SU-DHL-6 (cell line): Measurements from ENCODE around the gene PPHLN1.

Source experiments
- H2AFZ ChIP-seq: fragments of 200-600 bp; sonication (generic); 2 replicates; pipeline ENCODE4 v1.6.1; 2014; ENCODE audit warnings: low read depth, mild to moderate bottlenecking, moderate library complexity, mixed read lengths, antibody characterized with exemption, low read length; ENCODE audit not compliant: severe bottlenecking
- H3F3A ChIP-seq: fragments of 200-600 bp; shearing (Covaris generic); 2 replicates; pipeline ENCODE4 v1.6.0; 2016; ENCODE audit warnings: antibody characterized with exemption, mild to moderate bottlenecking; ENCODE audit not compliant: insufficient read depth
- H3K27ac ChIP-seq: fragments of 200-600 bp; sonication (generic); 2 replicates; pipeline ENCODE4 v1.5.1; 2016; ENCODE audit warnings: low read depth, mild to moderate bottlenecking, low read length, moderate library complexity, mixed read lengths
- H3K27me3 ChIP-seq: fragments of 200-600 bp; sonication (generic), shearing (Covaris generic); 2 replicates; pipeline ENCODE4 v1.6.0; 2014; ENCODE audit warnings: mild to moderate bottlenecking, low read length
- H3K36me3 ChIP-seq: fragments of 200-600 bp; sonication (generic); 2 replicates; pipeline ENCODE4 v1.6.1; 2014; ENCODE audit warnings: mild to moderate bottlenecking, low read length, mixed read lengths
- H3K4me2 ChIP-seq: fragments of 300-600, 200-600 bp; shearing (Covaris generic), sonication (generic); 2 replicates; pipeline ENCODE4 v1.6.0; 2014; ENCODE audit warnings: low read length, low read depth, mild to moderate bottlenecking; ENCODE audit not compliant: poor library complexity, severe bottlenecking
- H3K4me3 ChIP-seq: fragments of 200-600 bp; sonication (generic); 2 replicates; pipeline ENCODE4 v1.5.1; 2014; ENCODE audit warnings: antibody characterized with exemption, low read length, mild to moderate bottlenecking, mixed read lengths; ENCODE audit not compliant: insufficient read depth, poor library complexity, severe bottlenecking
- H3K79me2 ChIP-seq: fragments of 200-600 bp; sonication (generic); 2 replicates; pipeline ENCODE4 v1.6.1; 2014; ENCODE audit warnings: mild to moderate bottlenecking, low read length, moderate library complexity; ENCODE audit not compliant: insufficient read depth
- H3K9ac ChIP-seq: fragments of 200-600 bp; sonication (generic); 2 replicates; pipeline ENCODE4 v1.7.0; 2014; ENCODE audit warnings: mild to moderate bottlenecking, low read length
- H3K9me2 ChIP-seq: fragments of 200-600 bp; sonication (generic); replicated peaks from 2 replicates; pipeline ENCODE4 v1.6.1; 2014; ENCODE audit warnings: low read length; ENCODE audit not compliant: insufficient read depth
- H3K9me3 ChIP-seq: fragments of 200-600 bp; sonication (generic); 2 replicates; pipeline ENCODE4 v1.6.1; 2014; ENCODE audit warnings: low read length, mixed read lengths; ENCODE audit not compliant: insufficient read depth
- H4K20me1 ChIP-seq: fragments of 200-600 bp; sonication (generic); 2 replicates; pipeline ENCODE4 v1.6.1; 2014; ENCODE audit warnings: low read depth, mild to moderate bottlenecking, antibody characterized with exemption, low read length, moderate library complexity, mixed read lengths
- EZH2phosphoT487 ChIP-seq: fragments of 200-600 bp; sonication (generic), shearing (Covaris generic); conservative IDR thresholded peaks from 2 replicates; pipeline ENCODE4 v1.6.1; 2018; ENCODE audit warnings: mild to moderate bottlenecking, antibody characterized with exemption, low read length, moderate library complexity, mixed read lengths
- TF ChIP-seq, protein P1 (sequence below): fragments of 200-600 bp; sonication (generic); IDR thresholded peaks from one replicate; pipeline ENCODE4 v1.5.1; 2017; ENCODE audit warnings: antibody characterized with exemption, mild to moderate bottlenecking, low read length, moderate library complexity; ENCODE audit not compliant: insufficient read depth, poor library complexity, severe bottlenecking

Gene PPHLN1

DNA sequence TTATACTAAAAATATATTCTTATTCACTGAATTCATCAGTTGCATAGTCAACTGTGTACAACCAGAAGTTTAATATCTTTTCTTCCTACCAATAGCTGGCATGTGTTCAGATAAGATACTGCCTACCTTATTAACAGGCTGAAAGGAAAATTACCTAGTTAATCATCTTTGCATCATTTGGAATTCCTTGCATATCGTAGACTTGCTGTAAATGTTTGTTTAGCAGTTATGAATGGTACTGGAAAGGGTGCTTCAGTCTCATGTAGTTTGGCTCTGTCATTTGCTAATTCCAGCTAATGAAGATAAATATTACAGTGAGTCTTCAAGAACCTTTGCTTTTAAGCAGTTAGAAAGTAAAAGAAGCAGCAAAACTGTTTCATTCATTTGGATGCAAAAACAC is 84.4 kb downstream of the PPHLN1 start:
- Histone ChIP-seq H4K20me1 (no peaks in the 10 kb centered on the region), H2AFZ (no peak overlapping the region), H3K9me3 (no peaks in the 10 kb centered on the region), H3K4me2 (no peak overlapping the region), H3F3A (no peaks in the 10 kb centered on the region; the same call in 1 of the 2 replicates), H3K27ac (no peak overlapping the region), H3K9ac (no peak overlapping the region), H3K4me3 (no peak overlapping the region), H3K9me2 (no peaks in the 10 kb centered on the region), H3K79me2 (0 out of 2 replicates have a peak, but pooled peaks cover 4% of the 10 kb centered on the region), H3K27me3 (no peaks in the 10 kb centered on the region), H3K36me3 (peaks cover 9% of the 10 kb centered on the region)
- TF ChIP-seq EZH2phosphoT487, result no peak
- TF ChIP-seq, protein P1, sequence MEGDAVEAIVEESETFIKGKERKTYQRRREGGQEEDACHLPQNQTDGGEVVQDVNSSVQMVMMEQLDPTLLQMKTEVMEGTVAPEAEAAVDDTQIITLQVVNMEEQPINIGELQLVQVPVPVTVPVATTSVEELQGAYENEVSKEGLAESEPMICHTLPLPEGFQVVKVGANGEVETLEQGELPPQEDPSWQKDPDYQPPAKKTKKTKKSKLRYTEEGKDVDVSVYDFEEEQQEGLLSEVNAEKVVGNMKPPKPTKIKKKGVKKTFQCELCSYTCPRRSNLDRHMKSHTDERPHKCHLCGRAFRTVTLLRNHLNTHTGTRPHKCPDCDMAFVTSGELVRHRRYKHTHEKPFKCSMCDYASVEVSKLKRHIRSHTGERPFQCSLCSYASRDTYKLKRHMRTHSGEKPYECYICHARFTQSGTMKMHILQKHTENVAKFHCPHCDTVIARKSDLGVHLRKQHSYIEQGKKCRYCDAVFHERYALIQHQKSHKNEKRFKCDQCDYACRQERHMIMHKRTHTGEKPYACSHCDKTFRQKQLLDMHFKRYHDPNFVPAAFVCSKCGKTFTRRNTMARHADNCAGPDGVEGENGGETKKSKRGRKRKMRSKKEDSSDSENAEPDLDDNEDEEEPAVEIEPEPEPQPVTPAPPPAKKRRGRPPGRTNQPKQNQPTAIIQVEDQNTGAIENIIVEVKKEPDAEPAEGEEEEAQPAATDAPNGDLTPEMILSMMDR, result no peak

DNA sequence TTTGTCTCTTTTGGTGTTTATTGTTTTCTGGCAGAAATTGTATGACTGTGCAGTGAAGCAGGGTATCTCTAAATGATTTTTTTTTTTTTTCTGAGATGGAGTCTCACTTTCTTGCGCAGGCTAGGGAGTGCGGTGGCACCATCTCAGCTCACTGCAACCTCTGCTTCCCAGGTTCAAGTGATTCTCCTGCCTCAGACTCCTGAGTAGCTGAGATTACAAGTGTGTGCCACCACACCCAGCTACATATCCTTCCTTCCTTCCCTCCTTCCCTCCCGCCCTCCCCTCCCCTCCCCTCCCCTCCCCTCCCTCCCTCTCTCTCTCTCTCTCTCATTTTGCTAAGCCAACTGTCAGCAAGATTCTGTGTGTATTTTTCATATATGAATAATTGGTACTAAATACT is 94.4 kb downstream of the PPHLN1 start:
- Histone ChIP-seq H3F3A (no peaks in the 10 kb centered on the region), H3K27ac (no peak overlapping the region), H3K36me3 (peaks cover 3% of the 10 kb centered on the region), H3K9ac (no peak overlapping the region), H3K9me2 (no peaks in the 10 kb centered on the region), H3K4me3 (no peak overlapping the region), H3K9me3 (no peaks in the 10 kb centered on the region), H3K27me3 (no peaks in the 10 kb centered on the region), H4K20me1 (no peaks in the 10 kb centered on the region), H2AFZ (no peak overlapping the region), H3K79me2 (no peaks in the 10 kb centered on the region), H3K4me2 (no peak overlapping the region)
- TF ChIP-seq EZH2phosphoT487, result no peak

DNA sequence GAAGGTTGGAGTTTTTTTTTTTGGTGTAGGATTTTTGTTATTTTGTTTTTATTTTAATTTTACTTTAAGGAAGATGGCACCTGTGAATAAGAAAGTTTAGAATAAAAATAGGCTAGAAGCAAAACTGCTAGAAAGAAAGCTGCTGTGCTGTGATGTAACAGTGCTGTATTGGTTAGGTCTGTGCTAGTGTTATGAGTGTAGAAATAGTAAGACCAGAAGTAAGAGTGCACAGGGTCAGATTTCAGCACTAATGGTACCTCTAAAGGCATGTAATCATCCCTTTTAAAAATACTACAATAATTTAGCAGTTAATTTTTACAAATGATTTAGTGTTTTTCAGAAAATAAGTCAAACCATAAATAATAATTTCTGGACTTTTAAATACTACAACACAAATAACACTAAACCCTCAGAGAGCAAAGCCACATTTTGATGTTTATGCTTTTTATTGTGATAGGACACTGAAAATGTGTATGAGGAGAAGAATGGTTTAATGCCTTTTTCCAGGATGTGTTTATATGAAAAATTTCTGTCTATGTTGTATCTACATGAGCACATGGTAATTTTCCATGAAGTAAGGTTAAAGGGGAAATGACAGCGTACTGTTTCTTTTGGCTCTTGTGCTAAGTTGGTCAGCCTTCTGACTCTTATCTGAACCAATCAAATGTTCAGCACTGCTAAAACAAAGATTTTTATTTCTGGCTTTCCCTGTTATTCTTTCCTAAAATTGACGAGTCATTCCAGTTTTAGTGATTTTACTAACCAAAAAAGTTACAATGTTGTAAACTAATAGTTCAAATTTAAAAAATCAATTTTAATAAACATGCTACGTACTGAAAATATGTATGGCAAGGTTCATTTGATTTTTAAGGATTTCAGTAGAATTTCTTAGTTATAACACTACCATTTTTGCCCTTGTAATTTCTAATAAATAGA is 96.1 kb downstream of the PPHLN1 start:
- no peak overlapping the region for H3K4me3 ChIP-seq
- H3K27me3 ChIP-seq, result no peaks in the 10 kb centered on the region
- TF ChIP-seq, protein P1, result no peak
- TF ChIP-seq EZH2phosphoT487, result no peak
- no peaks in the 10 kb centered on the region for H3F3A ChIP-seq
- no peaks in the 10 kb centered on the region for H4K20me1 ChIP-seq
- no peak overlapping the region for H3K9ac ChIP-seq
- H3K4me2 ChIP-seq, result no peak overlapping the region
- no peak overlapping the region for H2AFZ ChIP-seq
- H3K9me3 ChIP-seq, result no peaks in the 10 kb centered on the region
- no peaks in the 10 kb centered on the region for H3K79me2 ChIP-seq
- H3K27ac ChIP-seq, result no peak overlapping the region
- peaks cover 3% of the 10 kb centered on the region for H3K36me3 ChIP-seq
- H3K9me2 ChIP-seq, result no peaks in the 10 kb centered on the region

DNA sequence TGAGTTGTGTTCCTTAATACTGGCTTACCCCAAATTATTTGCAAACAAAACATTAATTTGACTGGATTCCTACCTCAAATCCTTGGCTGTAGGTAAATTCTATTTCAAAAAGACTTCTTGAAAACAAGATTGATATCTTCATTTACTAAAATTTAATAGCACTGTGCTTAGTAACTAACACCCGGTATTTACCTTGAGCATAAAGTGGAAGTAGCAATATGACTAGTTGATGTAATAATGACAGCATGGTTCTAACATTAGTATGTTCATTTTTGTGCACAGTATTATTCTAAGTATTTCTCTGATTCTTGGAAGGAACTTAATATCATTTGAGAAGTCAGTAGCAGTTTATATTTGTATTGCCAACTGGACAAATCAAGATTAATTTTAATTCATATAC is 96.8 kb downstream of the PPHLN1 start:
- no peak overlapping the region for H3K9ac ChIP-seq
- H3K79me2 ChIP-seq, result no peaks in the 10 kb centered on the region
- H3K9me3 ChIP-seq, result no peaks in the 10 kb centered on the region
- H3K4me3 ChIP-seq, result no peak overlapping the region
- H3F3A ChIP-seq, result no peaks in the 10 kb centered on the region
- H4K20me1 ChIP-seq, result no peaks in the 10 kb centered on the region
- no peaks in the 10 kb centered on the region for H3K9me2 ChIP-seq
- peaks cover 3% of the 10 kb centered on the region for H3K36me3 ChIP-seq
- H3K4me2 ChIP-seq, result no peak overlapping the region
- no peaks in the 10 kb centered on the region for H3K27me3 ChIP-seq
- no peak for TF ChIP-seq EZH2phosphoT487
- TF ChIP-seq, protein P1, result no peak
- H3K27ac ChIP-seq, result no peak overlapping the region
- no peak overlapping the region for H2AFZ ChIP-seq
